Measurements from ENCODE around the gene ADGRV1.
"Not testable (repeated sequence)": the region's sequence is repeated elsewhere in the genome, so short reads cannot be mapped to it uniquely, and the experiment has no call there.

The ADGRV1 gene

GRCh38 chr5:90802474-90803317 is 244.1 kb downstream of the ADGRV1 start:
- H3K27me3 ChIP-seq (ENCODE audit: control insufficient read depth, insufficient read depth, low read length): no peaks in the 10 kb centered on the region
- peaks cover 4% of the 10 kb centered on the region for H3K36me3 ChIP-seq (ENCODE audit: control insufficient read depth, low read depth, low read length)
- H3K9me3 ChIP-seq (ENCODE audit: control insufficient read depth, low read depth, low read length): peaks cover 5% of the 10 kb centered on the region
- H3K9ac ChIP-seq (ENCODE audit: low read length): no peak overlapping the region
- H3K27ac ChIP-seq (ENCODE audit: low read length): no peak overlapping the region
- no peak overlapping the region for H3K4me3 ChIP-seq (ENCODE audit: low read length)
- H3K4me1 ChIP-seq (ENCODE audit: control insufficient read depth, low read depth, low read length): no peaks in the 10 kb centered on the region

GRCh38 chr5:90803381-90803780 is 244.8 kb downstream of the ADGRV1 start:
- Histone ChIP-seq H3K36me3 (ENCODE audit: control insufficient read depth, low read depth, low read length) (peaks cover 6% of the 10 kb centered on the region), H3K9me3 (ENCODE audit: control insufficient read depth, low read depth, low read length) (peaks cover 2% of the 10 kb centered on the region), H3K9ac (ENCODE audit: low read length) (no peak overlapping the region), H3K4me1 (ENCODE audit: control insufficient read depth, low read depth, low read length) (no peaks in the 10 kb centered on the region), H3K27me3 (ENCODE audit: control insufficient read depth, insufficient read depth, low read length) (no peaks in the 10 kb centered on the region), H3K4me3 (ENCODE audit: low read length) (no peak overlapping the region), H3K27ac (ENCODE audit: low read length) (no peak overlapping the region)

- no peak overlapping the region for H3K9ac ChIP-seq (ENCODE audit: low read length)
- H3K27ac ChIP-seq (ENCODE audit: low read length): no peak overlapping the region
- H3K36me3 ChIP-seq (ENCODE audit: control insufficient read depth, low read depth, low read length): peaks cover 6% of the 10 kb centered on the region
- no peaks in the 10 kb centered on the region for H3K4me1 ChIP-seq (ENCODE audit: control insufficient read depth, low read depth, low read length)
- H3K4me3 ChIP-seq (ENCODE audit: low read length): no peak overlapping the region
- no peaks in the 10 kb centered on the region for H3K27me3 ChIP-seq (ENCODE audit: control insufficient read depth, insufficient read depth, low read length)
- no peaks in the 10 kb centered on the region for H3K9me3 ChIP-seq (ENCODE audit: control insufficient read depth, low read depth, low read length)
Measured at GRCh38 chr5:90803876-90804275, 245.3 kb downstream of the ADGRV1 start.

- no peak overlapping the region for H3K9ac ChIP-seq (ENCODE audit: low read length)
- no peak overlapping the region for H3K4me3 ChIP-seq (ENCODE audit: low read length)
- no peaks in the 10 kb centered on the region for H3K4me1 ChIP-seq (ENCODE audit: control insufficient read depth, low read depth, low read length)
- H3K27me3 ChIP-seq (ENCODE audit: control insufficient read depth, insufficient read depth, low read length): no peaks in the 10 kb centered on the region
- H3K9me3 ChIP-seq (ENCODE audit: control insufficient read depth, low read depth, low read length): no peaks in the 10 kb centered on the region
- H3K27ac ChIP-seq (ENCODE audit: low read length): no peak overlapping the region
- peaks cover 13% of the 10 kb centered on the region for H3K36me3 ChIP-seq (ENCODE audit: control insufficient read depth, low read depth, low read length)
Measured at GRCh38 chr5:90807496-90807895, 248.9 kb downstream of the ADGRV1 start.

GRCh38 chr5:90809311-90810056 is 250.9 kb downstream of the ADGRV1 start:
- H3K27ac ChIP-seq (ENCODE audit: low read length): no peak overlapping the region
- H3K27me3 ChIP-seq (ENCODE audit: control insufficient read depth, insufficient read depth, low read length): no peaks in the 10 kb centered on the region
- H3K9me3 ChIP-seq (ENCODE audit: control insufficient read depth, low read depth, low read length): no peaks in the 10 kb centered on the region
- no peak overlapping the region for H3K9ac ChIP-seq (ENCODE audit: low read length)
- no peaks in the 10 kb centered on the region for H3K4me1 ChIP-seq (ENCODE audit: control insufficient read depth, low read depth, low read length)
- H3K4me3 ChIP-seq (ENCODE audit: low read length): no peak overlapping the region
- peaks cover 13% of the 10 kb centered on the region for H3K36me3 ChIP-seq (ENCODE audit: control insufficient read depth, low read depth, low read length)

- no peaks in the 10 kb centered on the region for H3K4me1 ChIP-seq (ENCODE audit: control insufficient read depth, low read depth, low read length)
- H3K4me3 ChIP-seq (ENCODE audit: low read length): no peak overlapping the region
- no peaks in the 10 kb centered on the region for H3K27me3 ChIP-seq (ENCODE audit: control insufficient read depth, insufficient read depth, low read length)
- no peaks in the 10 kb centered on the region for H3K9me3 ChIP-seq (ENCODE audit: control insufficient read depth, low read depth, low read length)
- H3K27ac ChIP-seq (ENCODE audit: low read length): no peak overlapping the region
- H3K36me3 ChIP-seq (ENCODE audit: control insufficient read depth, low read depth, low read length): peaks cover 13% of the 10 kb centered on the region
- no peak overlapping the region for H3K9ac ChIP-seq (ENCODE audit: low read length)
Measured at GRCh38 chr5:90810211-90810610, 251.6 kb downstream of the ADGRV1 start.

- H3K9me3 ChIP-seq (ENCODE audit: control insufficient read depth, low read depth, low read length): peaks cover 5% of the 10 kb centered on the region
- no peak overlapping the region for H3K9ac ChIP-seq (ENCODE audit: low read length)
- H3K27ac ChIP-seq (ENCODE audit: low read length): no peak overlapping the region
- peaks cover 14% of the 10 kb centered on the region for H3K36me3 ChIP-seq (ENCODE audit: control insufficient read depth, low read depth, low read length)
- H3K27me3 ChIP-seq (ENCODE audit: control insufficient read depth, insufficient read depth, low read length): no peaks in the 10 kb centered on the region
- no peak overlapping the region for H3K4me3 ChIP-seq (ENCODE audit: low read length)
- H3K4me1 ChIP-seq (ENCODE audit: control insufficient read depth, low read depth, low read length): no peaks in the 10 kb centered on the region
Measured at GRCh38 chr5:90813392-90813791, 254.8 kb downstream of the ADGRV1 start.

- not testable (repeated sequence) for H3K4me3 ChIP-seq (ENCODE audit: low read length); H3K9ac ChIP-seq (ENCODE audit: low read length); H3K27ac ChIP-seq (ENCODE audit: low read length)
Measured at GRCh38 chr5:90822062-90822461, 263.5 kb downstream of the ADGRV1 start.

GRCh38 chr5:90824436-90824835 is 265.8 kb downstream of the ADGRV1 start:
- H3K36me3 ChIP-seq (ENCODE audit: control insufficient read depth, low read depth, low read length): peaks cover 20% of the 10 kb centered on the region
- H3K9ac ChIP-seq (ENCODE audit: low read length): no peak overlapping the region
- no peaks in the 10 kb centered on the region for H3K27me3 ChIP-seq (ENCODE audit: control insufficient read depth, insufficient read depth, low read length)
- no peaks in the 10 kb centered on the region for H3K4me1 ChIP-seq (ENCODE audit: control insufficient read depth, low read depth, low read length)
- H3K27ac ChIP-seq (ENCODE audit: low read length): no peak overlapping the region
- no peak overlapping the region for H3K4me3 ChIP-seq (ENCODE audit: low read length)
- H3K9me3 ChIP-seq (ENCODE audit: control insufficient read depth, low read depth, low read length): no peaks in the 10 kb centered on the region

More at GRCh38 chr5:90822062-90822461, 263.5 kb downstream of the ADGRV1 start:
- not testable (repeated sequence) for H3K4me1 ChIP-seq (ENCODE audit: control insufficient read depth, low read depth, low read length); H3K9me3 ChIP-seq (ENCODE audit: control insufficient read depth, low read depth, low read length); H3K27me3 ChIP-seq (ENCODE audit: control insufficient read depth, insufficient read depth, low read length)
- peaks cover 14% of the 10 kb centered on the region for H3K36me3 ChIP-seq (ENCODE audit: control insufficient read depth, low read depth, low read length)

- Histone ChIP-seq H3K4me1 (ENCODE audit: control insufficient read depth, low read depth, low read length) (no peaks in the 10 kb centered on the region), H3K27me3 (ENCODE audit: control insufficient read depth, insufficient read depth, low read length) (no peaks in the 10 kb centered on the region), H3K4me3 (ENCODE audit: low read length) (no peak overlapping the region), H3K36me3 (ENCODE audit: control insufficient read depth, low read depth, low read length) (peaks cover 21% of the 10 kb centered on the region), H3K9ac (ENCODE audit: low read length) (no peak overlapping the region), H3K27ac (ENCODE audit: low read length) (no peak overlapping the region), H3K9me3 (ENCODE audit: control insufficient read depth, low read depth, low read length) (no peaks in the 10 kb centered on the region)
Measured at GRCh38 chr5:90830058-90830457, 271.5 kb downstream of the ADGRV1 start.

- peaks cover 13% of the 10 kb centered on the region for H3K36me3 ChIP-seq (ENCODE audit: control insufficient read depth, low read depth, low read length)
- H3K9me3 ChIP-seq (ENCODE audit: control insufficient read depth, low read depth, low read length): no peaks in the 10 kb centered on the region
- no peaks in the 10 kb centered on the region for H3K27me3 ChIP-seq (ENCODE audit: control insufficient read depth, insufficient read depth, low read length)
- H3K4me3 ChIP-seq (ENCODE audit: low read length): no peak overlapping the region
- no peaks in the 10 kb centered on the region for H3K4me1 ChIP-seq (ENCODE audit: control insufficient read depth, low read depth, low read length)
- no peak overlapping the region for H3K27ac ChIP-seq (ENCODE audit: low read length)
- no peak overlapping the region for H3K9ac ChIP-seq (ENCODE audit: low read length)
Measured at GRCh38 chr5:90833753-90834152, 275.2 kb downstream of the ADGRV1 start.

Data from iPS-18a (cell line).